ENCODE results near the gene KLHL29.

KLHL29 gene

GRCh38 chr2:23557455-23557854 is 172.5 kb downstream of the KLHL29 start:
- H3K9ac ChIP-seq (ENCODE audit: low read length): no peak overlapping the region
- no peak overlapping the region for H3K27ac ChIP-seq (ENCODE audit: low read depth, low read length)
- peaks cover 8% of the 10 kb centered on the region for H3K4me1 ChIP-seq (ENCODE audit: control insufficient read depth, insufficient read depth, low read length)
- H3K4me3 ChIP-seq (ENCODE audit: low read length): no peak overlapping the region
- H3K27me3 ChIP-seq (ENCODE audit: control insufficient read depth, insufficient read depth, low read length): no peaks in the 10 kb centered on the region
- H3K36me3 ChIP-seq (ENCODE audit: control insufficient read depth, insufficient read depth, low read length): no peaks in the 10 kb centered on the region

DNA sequence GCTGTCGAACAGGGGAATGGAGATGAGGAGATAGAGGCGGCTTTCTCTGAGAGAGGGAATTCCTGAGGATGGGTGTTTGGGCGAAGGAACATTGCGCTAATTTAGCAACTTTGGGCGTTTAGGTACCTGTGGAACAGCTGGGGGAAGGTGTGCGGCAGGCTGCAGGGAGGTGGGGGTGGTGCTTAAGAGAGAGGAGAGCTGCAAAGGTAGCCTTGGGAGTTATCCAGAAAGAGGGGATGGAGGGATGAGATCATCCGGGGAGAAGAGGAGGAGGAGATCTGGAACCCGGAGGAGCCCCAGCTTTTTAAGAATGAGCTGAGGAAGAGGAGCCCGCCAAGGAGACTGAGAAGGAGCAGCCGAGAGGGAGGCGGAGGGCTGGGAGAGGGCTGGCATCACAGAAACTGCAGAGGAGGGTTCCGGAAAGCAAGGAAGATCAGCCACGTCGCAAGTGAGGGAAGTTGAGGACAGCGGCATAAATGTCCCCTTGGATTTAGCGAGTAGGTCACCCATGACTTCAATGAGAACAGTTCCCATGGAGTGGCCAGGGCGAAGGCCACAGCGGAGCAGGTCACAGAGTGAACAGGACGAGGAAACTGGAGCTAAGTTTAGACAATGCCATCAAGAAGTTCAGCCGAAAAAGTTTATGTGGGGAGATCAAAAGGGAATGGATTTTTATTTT is 174.7 kb downstream of the KLHL29 start:
- Histone ChIP-seq H3K9ac (ENCODE audit: low read length) (no peak overlapping the region), H3K27ac (ENCODE audit: low read depth, low read length) (no peak overlapping the region), H3K36me3 (ENCODE audit: control insufficient read depth, insufficient read depth, low read length) (no peaks in the 10 kb centered on the region), H3K27me3 (ENCODE audit: control insufficient read depth, insufficient read depth, low read length) (no peaks in the 10 kb centered on the region), H3K4me3 (ENCODE audit: low read length) (no peak overlapping the region), H3K4me1 (ENCODE audit: control insufficient read depth, insufficient read depth, low read length) (peaks cover 29% of the 10 kb centered on the region)

- Histone ChIP-seq H3K4me1 (ENCODE audit: control insufficient read depth, insufficient read depth, low read length) (peaks cover 38% of the 10 kb centered on the region), H3K27me3 (ENCODE audit: control insufficient read depth, insufficient read depth, low read length) (no peaks in the 10 kb centered on the region), H3K27ac (ENCODE audit: low read depth, low read length) (no peak overlapping the region), H3K4me3 (ENCODE audit: low read length) (no peak overlapping the region), H3K9ac (ENCODE audit: low read length) (no peak overlapping the region), H3K36me3 (ENCODE audit: control insufficient read depth, insufficient read depth, low read length) (no peaks in the 10 kb centered on the region)
These were observed 176.1 kb downstream of the KLHL29 start for GRCh38 chr2:23561088-23561487.

DNA sequence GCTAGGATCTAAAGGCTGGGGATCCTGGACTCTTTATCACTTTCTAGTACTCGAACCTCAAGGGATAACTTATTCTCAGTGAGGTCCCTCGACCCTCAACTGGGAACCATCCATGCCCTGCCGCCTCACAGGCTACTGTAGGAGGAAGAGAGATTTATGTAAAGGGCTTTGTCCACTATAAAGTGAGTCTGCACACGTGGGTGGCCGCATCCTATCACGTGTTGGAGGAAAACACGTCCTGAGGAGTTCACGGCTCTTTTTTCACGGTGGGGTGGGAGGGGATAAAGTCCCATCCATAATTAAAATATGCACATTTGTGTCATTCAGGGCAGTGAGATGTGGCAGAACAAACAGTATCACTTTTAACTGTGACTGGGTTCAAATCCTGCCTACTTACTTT is 176.6 kb downstream of the KLHL29 start:
- Histone ChIP-seq H3K27ac (ENCODE audit: low read depth, low read length) (peak overlapping the region; percentile 4), H3K4me3 (ENCODE audit: low read length) (no peak overlapping the region)

DNA sequence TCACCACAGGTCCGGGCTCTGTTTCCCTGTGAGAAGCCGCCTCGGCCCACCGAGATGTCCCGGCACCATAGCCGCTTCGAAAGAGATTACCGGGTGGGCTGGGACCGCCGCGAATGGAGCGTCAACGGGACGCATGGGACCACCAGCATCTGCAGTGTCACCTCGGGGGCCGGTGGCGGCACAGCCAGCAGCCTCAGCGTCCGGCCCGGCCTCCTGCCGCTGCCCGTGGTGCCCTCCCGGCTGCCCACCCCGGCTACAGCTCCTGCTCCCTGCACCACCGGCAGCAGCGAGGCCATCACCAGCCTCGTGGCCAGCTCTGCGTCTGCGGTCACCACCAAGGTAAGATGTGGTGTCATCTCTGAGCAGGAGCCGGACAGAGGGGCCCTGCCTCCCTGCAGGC is 177.2 kb downstream of the KLHL29 start:
- Histone ChIP-seq H3K9ac (ENCODE audit: low read length) (no peak overlapping the region), H3K36me3 (ENCODE audit: control insufficient read depth, insufficient read depth, low read length) (no peaks in the 10 kb centered on the region), H3K4me1 (ENCODE audit: control insufficient read depth, insufficient read depth, low read length) (peaks cover 42% of the 10 kb centered on the region), H3K27ac (ENCODE audit: low read depth, low read length) (no peak overlapping the region), H3K4me3 (ENCODE audit: low read length) (no peak overlapping the region), H3K27me3 (ENCODE audit: control insufficient read depth, insufficient read depth, low read length) (no peaks in the 10 kb centered on the region)

More for the DNA sequence above, 176.6 kb downstream of the KLHL29 start:
- H3K4me1 ChIP-seq (ENCODE audit: control insufficient read depth, insufficient read depth, low read length): peaks cover 42% of the 10 kb centered on the region
- no peaks in the 10 kb centered on the region for H3K36me3 ChIP-seq (ENCODE audit: control insufficient read depth, insufficient read depth, low read length)
- no peak overlapping the region for H3K9ac ChIP-seq (ENCODE audit: low read length)
- H3K27me3 ChIP-seq (ENCODE audit: control insufficient read depth, insufficient read depth, low read length): no peaks in the 10 kb centered on the region

GRCh38 chr2:23563151-23563550 is 178.2 kb downstream of the KLHL29 start:
- Histone ChIP-seq H3K9ac (ENCODE audit: low read length) (no peak overlapping the region), H3K27ac (ENCODE audit: low read depth, low read length) (peak overlapping the region; percentile 89), H3K4me3 (ENCODE audit: low read length) (no peak overlapping the region), H3K36me3 (ENCODE audit: control insufficient read depth, insufficient read depth, low read length) (no peaks in the 10 kb centered on the region), H3K4me1 (ENCODE audit: control insufficient read depth, insufficient read depth, low read length) (peaks cover 48% of the 10 kb centered on the region), H3K27me3 (ENCODE audit: control insufficient read depth, insufficient read depth, low read length) (no peaks in the 10 kb centered on the region)

DNA sequence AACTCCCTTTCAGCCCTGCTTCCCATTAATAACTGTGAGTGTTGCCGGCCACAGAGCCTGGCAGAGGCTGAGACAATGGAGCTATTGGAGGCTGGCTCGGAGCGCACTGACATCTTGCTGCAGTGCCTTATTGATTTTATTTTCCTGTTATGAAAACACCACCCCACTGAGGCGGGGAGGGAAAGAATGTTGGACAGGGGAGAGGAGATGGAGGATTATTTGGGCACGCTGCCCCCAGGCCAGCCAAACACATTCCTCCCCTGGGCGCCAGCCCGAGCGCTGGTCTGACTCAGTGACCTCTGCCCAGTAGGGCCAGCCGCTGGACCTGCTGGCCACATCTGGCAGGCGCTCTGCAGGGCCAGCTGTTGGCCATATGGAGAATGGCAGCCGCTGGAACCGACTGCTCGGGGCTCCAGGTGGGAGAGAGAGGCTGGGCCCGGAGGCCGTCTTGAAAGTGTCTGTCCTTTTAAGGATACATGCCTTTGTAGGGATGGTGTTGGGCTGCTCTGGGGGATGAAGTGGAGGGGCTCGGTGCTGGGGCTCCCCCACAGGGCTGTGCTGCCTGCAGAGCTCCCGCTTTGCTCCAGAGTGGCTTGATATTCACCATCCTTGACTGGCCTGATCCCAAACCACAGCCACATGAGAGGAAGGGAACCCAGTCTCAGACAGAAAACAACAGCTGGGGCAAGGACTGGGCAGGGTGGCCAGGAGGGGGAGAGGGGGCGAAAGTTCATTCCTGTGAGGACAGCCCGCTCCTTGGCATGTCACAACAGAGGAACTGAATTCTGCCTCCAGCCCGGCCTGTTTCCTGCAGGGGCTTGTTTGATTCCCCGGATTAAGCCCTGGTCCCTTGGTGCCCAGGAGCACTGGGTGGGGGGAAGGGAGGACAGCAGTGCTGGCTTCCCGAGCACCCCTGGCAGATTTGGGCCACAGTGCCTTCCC is 179.0 kb downstream of the KLHL29 start:
- H3K9ac ChIP-seq (ENCODE audit: low read length): no peak overlapping the region
- peaks cover 54% of the 10 kb centered on the region for H3K4me1 ChIP-seq (ENCODE audit: control insufficient read depth, insufficient read depth, low read length)
- H3K27me3 ChIP-seq (ENCODE audit: control insufficient read depth, insufficient read depth, low read length): no peaks in the 10 kb centered on the region
- no peak overlapping the region for H3K4me3 ChIP-seq (ENCODE audit: low read length)
- no peaks in the 10 kb centered on the region for H3K36me3 ChIP-seq (ENCODE audit: control insufficient read depth, insufficient read depth, low read length)
- H3K27ac ChIP-seq (ENCODE audit: low read depth, low read length): peak overlapping the region; percentile 89

DNA sequence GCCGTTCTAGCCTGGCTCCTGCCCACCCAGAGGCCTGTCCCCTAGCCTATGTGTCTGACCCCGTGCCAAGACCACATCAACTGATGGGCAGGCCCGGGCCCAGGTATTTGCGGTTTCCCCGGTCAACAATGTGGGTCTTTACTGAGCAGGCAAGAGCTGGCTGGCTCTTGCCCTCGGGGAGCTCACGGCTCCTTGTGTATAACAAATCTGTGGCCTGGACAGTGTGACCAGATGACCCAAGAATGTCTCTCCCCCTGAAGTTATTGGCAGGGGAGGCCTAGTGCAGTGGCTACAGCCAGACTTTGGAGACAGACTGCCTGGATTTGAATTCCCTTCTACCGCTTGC is 179.6 kb downstream of the KLHL29 start:
- Histone ChIP-seq H3K4me1 (ENCODE audit: control insufficient read depth, insufficient read depth, low read length) (peaks cover 61% of the 10 kb centered on the region), H3K36me3 (ENCODE audit: control insufficient read depth, insufficient read depth, low read length) (no peaks in the 10 kb centered on the region), H3K27me3 (ENCODE audit: control insufficient read depth, insufficient read depth, low read length) (no peaks in the 10 kb centered on the region), H3K9ac (ENCODE audit: low read length) (no peak overlapping the region), H3K27ac (ENCODE audit: low read depth, low read length) (peak overlapping the region; percentile 89), H3K4me3 (ENCODE audit: low read length) (no peak overlapping the region)

DNA sequence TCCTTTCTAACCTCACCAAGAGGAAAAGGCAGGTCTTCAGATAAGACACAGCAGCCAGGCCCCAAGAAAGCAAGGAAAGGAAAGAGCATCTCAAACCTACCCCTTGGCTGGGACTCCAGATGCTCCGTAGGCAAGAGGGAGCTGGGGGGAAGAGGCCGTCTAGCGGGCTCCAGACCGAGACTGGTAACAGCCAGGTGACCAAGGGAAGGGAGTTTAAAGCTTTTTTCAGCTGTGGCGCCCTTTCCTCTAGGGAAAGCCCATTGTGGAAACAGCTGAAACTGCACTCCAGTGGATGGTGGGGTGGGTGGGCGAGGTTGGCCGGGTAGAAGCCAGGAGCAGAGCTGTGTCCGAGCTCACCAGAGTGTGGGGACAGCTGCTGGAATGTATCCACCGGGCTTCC is 180.4 kb downstream of the KLHL29 start:
- Histone ChIP-seq H3K4me3 (ENCODE audit: low read length) (no peak overlapping the region), H3K4me1 (ENCODE audit: control insufficient read depth, insufficient read depth, low read length) (peaks cover 66% of the 10 kb centered on the region), H3K9ac (ENCODE audit: low read length) (no peak overlapping the region), H3K36me3 (ENCODE audit: control insufficient read depth, insufficient read depth, low read length) (no peaks in the 10 kb centered on the region), H3K27ac (ENCODE audit: low read depth, low read length) (peak overlapping the region; percentile 89), H3K27me3 (ENCODE audit: control insufficient read depth, insufficient read depth, low read length) (no peaks in the 10 kb centered on the region)

- Histone ChIP-seq H3K4me3 (ENCODE audit: low read length) (no peak overlapping the region), H3K27ac (ENCODE audit: low read depth, low read length) (peak overlapping the region; percentile 89), H3K27me3 (ENCODE audit: control insufficient read depth, insufficient read depth, low read length) (no peaks in the 10 kb centered on the region), H3K9ac (ENCODE audit: low read length) (no peak overlapping the region), H3K4me1 (ENCODE audit: control insufficient read depth, insufficient read depth, low read length) (peaks cover 66% of the 10 kb centered on the region), H3K36me3 (ENCODE audit: control insufficient read depth, insufficient read depth, low read length) (no peaks in the 10 kb centered on the region)
These were observed 180.8 kb downstream of the KLHL29 start for GRCh38 chr2:23565814-23566213.

- Histone ChIP-seq H3K36me3 (ENCODE audit: control insufficient read depth, insufficient read depth, low read length) (no peaks in the 10 kb centered on the region), H3K4me1 (ENCODE audit: control insufficient read depth, insufficient read depth, low read length) (peaks cover 67% of the 10 kb centered on the region), H3K4me3 (ENCODE audit: low read length) (no peak overlapping the region), H3K27me3 (ENCODE audit: control insufficient read depth, insufficient read depth, low read length) (no peaks in the 10 kb centered on the region), H3K27ac (ENCODE audit: low read depth, low read length) (peak overlapping the region; percentile 89), H3K9ac (ENCODE audit: low read length) (no peak overlapping the region)
These were observed 181.5 kb downstream of the KLHL29 start for GRCh38 chr2:23566241-23567142.

DNA sequence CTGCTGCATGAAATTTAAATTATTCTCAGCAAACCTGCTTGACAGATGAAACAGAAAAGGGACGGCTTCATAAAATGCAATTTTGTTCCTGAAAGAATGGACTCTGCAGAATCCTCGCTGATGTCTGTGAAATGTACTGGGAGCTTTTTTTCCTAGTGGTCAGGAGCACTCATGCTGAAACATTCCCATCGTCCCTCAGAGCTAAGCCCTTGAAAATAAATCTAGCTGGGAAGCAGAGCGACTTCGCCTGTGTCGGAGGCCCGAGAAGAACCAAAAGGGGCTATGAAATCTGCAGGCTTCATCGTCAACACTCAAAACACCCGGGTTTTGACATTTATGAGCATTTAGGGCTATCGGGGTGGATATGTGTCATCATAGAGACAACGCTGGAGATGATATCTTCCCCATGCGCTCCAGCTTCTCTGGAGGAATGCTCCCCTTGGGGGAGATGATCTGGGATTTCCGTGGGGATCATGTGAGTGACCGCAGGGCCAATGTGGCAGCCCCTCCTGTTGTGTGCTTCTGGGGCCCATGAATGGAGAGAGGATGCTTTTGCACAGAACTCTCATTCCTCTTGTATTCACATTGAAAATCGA is 182.3 kb downstream of the KLHL29 start:
- peaks cover 69% of the 10 kb centered on the region for H3K4me1 ChIP-seq (ENCODE audit: control insufficient read depth, insufficient read depth, low read length)
- peak overlapping the region; percentile 89 for H3K27ac ChIP-seq (ENCODE audit: low read depth, low read length)
- no peaks in the 10 kb centered on the region for H3K36me3 ChIP-seq (ENCODE audit: control insufficient read depth, insufficient read depth, low read length)
- no peak overlapping the region for H3K4me3 ChIP-seq (ENCODE audit: low read length)
- H3K27me3 ChIP-seq (ENCODE audit: control insufficient read depth, insufficient read depth, low read length): no peaks in the 10 kb centered on the region
- H3K9ac ChIP-seq (ENCODE audit: low read length): no peak overlapping the region
